ENCODE data around the gene ASS1. TPM values are rescaled to one million over a fixed set of nuclear protein-coding genes. Genes with fewer than 3 reads are reported as not detected.

The ASS1 gene
- total and polyA plus RNA-seq, 4 experiments from 2014 or later: not detected

GRCh38 chr9:130446101-130446861 is 1.5 kb downstream of the ASS1 start:
- POLR2A ChIA-PET (ENCODE audit: partially characterized antibody): no interaction called here
- no peak overlapping the region for H3K4me3 ChIP-seq (ENCODE audit: low read length in 2 of 2)
- CTCF ChIA-PET (ENCODE audit: partially characterized antibody): no interaction called here
- Mint-ChIP-seq H3K4me1 (peaks cover 0 to 6% (median 2%) of the 10 kb centered on the region in 4 donors), H3K27ac (no peak overlapping the region), H3K27me3 (peaks cover 21 to 30% of the 10 kb centered on the region in 2 donors), H3K9me3 (peaks cover 0 to 13% (median 8%) of the 10 kb centered on the region in 8 donors), H3K36me3 (peaks cover 0 to 5% of the 10 kb centered on the region in 2 donors), H3K4me3 (peak overlapping the region in 7 of 8 donors; percentile 54 to 73 (median 67))
- intact Hi-C loops (cut with micrococcal nuclease): no loop called here
- no peaks in the 10 kb centered on the region for H3K36me3 ChIP-seq (ENCODE audit: insufficient read depth, low read length)
- H3K9me3 ChIP-seq (ENCODE audit: control insufficient read depth in 1 of 2, low read length in 2 of 2): no peaks in the 10 kb centered on the region
- no peak overlapping the region for H3K27ac ChIP-seq (ENCODE audit: low read depth, low read length)
- H3K27me3 ChIP-seq (ENCODE audit: insufficient read depth, low read length): peaks cover 6% of the 10 kb centered on the region
- no peak for DNase-seq
- peaks cover 4% of the 10 kb centered on the region for H3K4me1 ChIP-seq (ENCODE audit: insufficient read depth, low read length)

GRCh38 chr9:130447193-130447816 is 2.5 kb downstream of the ASS1 start:
- DNase-seq: no peak
- Mint-ChIP-seq H3K4me1 (peaks cover 0 to 6% (median 3%) of the 10 kb centered on the region in 4 donors), H3K4me3 (no peak overlapping the region), H3K36me3 (no peaks in the 10 kb centered on the region), H3K27ac (no peak overlapping the region), H3K27me3 (peaks cover 23 to 28% of the 10 kb centered on the region in 2 donors), H3K9me3 (peaks cover 0 to 3% (median 0%) of the 10 kb centered on the region in 8 donors)
- H3K4me3 ChIP-seq (ENCODE audit: low read length in 2 of 2): no peak overlapping the region
- peaks cover 4% of the 10 kb centered on the region for H3K4me1 ChIP-seq (ENCODE audit: insufficient read depth, low read length)
- intact Hi-C loops (cut with micrococcal nuclease): no loop called here
- peaks cover 6% of the 10 kb centered on the region for H3K27me3 ChIP-seq (ENCODE audit: insufficient read depth, low read length)
- no peaks in the 10 kb centered on the region for H3K36me3 ChIP-seq (ENCODE audit: insufficient read depth, low read length)
- CTCF ChIA-PET (ENCODE audit: partially characterized antibody): interaction anchor here (0.9 kb wide), 1 partner anchor 235 kb away, joined by 3 read pairs; no protein-coding TSS in a partner anchor
- POLR2A ChIA-PET (ENCODE audit: partially characterized antibody): no interaction called here
- no peak overlapping the region for H3K27ac ChIP-seq (ENCODE audit: low read depth, low read length)
- H3K9me3 ChIP-seq (ENCODE audit: control insufficient read depth in 1 of 2, low read length in 2 of 2): no peaks in the 10 kb centered on the region

GRCh38 chr9:130448035-130448624 is 3.4 kb downstream of the ASS1 start:
- Mint-ChIP-seq H3K9me3 (no peaks in the 10 kb centered on the region), H3K36me3 (no peaks in the 10 kb centered on the region), H3K4me1 (peaks cover 0 to 6% (median 3%) of the 10 kb centered on the region in 4 donors), H3K4me3 (no peak overlapping the region), H3K27ac (no peak overlapping the region), H3K27me3 (peaks cover 23 to 32% of the 10 kb centered on the region in 2 donors)
- H3K27me3 ChIP-seq (ENCODE audit: insufficient read depth, low read length): peaks cover 6% of the 10 kb centered on the region
- intact Hi-C loops (cut with micrococcal nuclease): no loop called here
- no peak for DNase-seq
- peaks cover 4% of the 10 kb centered on the region for H3K4me1 ChIP-seq (ENCODE audit: insufficient read depth, low read length)
- no peaks in the 10 kb centered on the region for H3K9me3 ChIP-seq (ENCODE audit: control insufficient read depth in 1 of 2, low read length in 2 of 2)
- H3K27ac ChIP-seq (ENCODE audit: low read depth, low read length): no peak overlapping the region
- H3K4me3 ChIP-seq (ENCODE audit: low read length in 2 of 2): no peak overlapping the region
- CTCF ChIA-PET (ENCODE audit: partially characterized antibody): interaction anchor here (0.9 kb wide), 1 partner anchor 234 kb away, joined by 3 read pairs; no protein-coding TSS in a partner anchor
- POLR2A ChIA-PET (ENCODE audit: partially characterized antibody): no interaction called here
- no peaks in the 10 kb centered on the region for H3K36me3 ChIP-seq (ENCODE audit: insufficient read depth, low read length)

- H3K4me1 Mint-ChIP-seq: peaks cover 0 to 6% (median 3%) of the 10 kb centered on the region in 4 donors
- peaks cover 17 to 27% of the 10 kb centered on the region in 2 donors for H3K27me3 Mint-ChIP-seq
- ChIA-PET CTCF (ENCODE audit: partially characterized antibody) (interaction anchor here (0.7 to 2.2 kb wide), 2 partner anchors 12 to 127 kb away, joined by 3 to 7 read pairs; no protein-coding TSS in a partner anchor), POLR2A (ENCODE audit: partially characterized antibody) (no interaction called here)
- no peaks in the 10 kb centered on the region for H3K9me3 ChIP-seq (ENCODE audit: control insufficient read depth in 1 of 2, low read length in 2 of 2)
- no peak overlapping the region for H3K4me3 Mint-ChIP-seq
- no peaks in the 10 kb centered on the region for H3K36me3 ChIP-seq (ENCODE audit: insufficient read depth, low read length)
- intact Hi-C loops (cut with micrococcal nuclease): no loop called here
- H3K4me3 ChIP-seq (ENCODE audit: low read length in 2 of 2): no peak overlapping the region
- peaks cover 4% of the 10 kb centered on the region for H3K4me1 ChIP-seq (ENCODE audit: insufficient read depth, low read length)
- H3K27me3 ChIP-seq (ENCODE audit: insufficient read depth, low read length): peaks cover 6% of the 10 kb centered on the region
- no peak overlapping the region for H3K27ac Mint-ChIP-seq
- no peak overlapping the region for H3K27ac ChIP-seq (ENCODE audit: low read depth, low read length)
- H3K36me3 Mint-ChIP-seq: no peaks in the 10 kb centered on the region
- H3K9me3 Mint-ChIP-seq: no peaks in the 10 kb centered on the region
- no peak for DNase-seq
Observed at GRCh38 chr9:130448771-130449603, 4.2 kb downstream of the ASS1 start.

GRCh38 chr9:130450344-130451003 is 5.7 kb downstream of the ASS1 start:
- Histone ChIP-seq H3K4me3 (ENCODE audit: low read length in 2 of 2) (no peak overlapping the region), H3K4me1 (ENCODE audit: insufficient read depth, low read length) (peaks cover under 1% of the 10 kb centered on the region), H3K36me3 (ENCODE audit: insufficient read depth, low read length) (no peaks in the 10 kb centered on the region), H3K27ac (ENCODE audit: low read depth, low read length) (no peak overlapping the region), H3K27me3 (ENCODE audit: insufficient read depth, low read length) (peaks cover 3% of the 10 kb centered on the region), H3K9me3 (ENCODE audit: control insufficient read depth in 1 of 2, low read length in 2 of 2) (no peaks in the 10 kb centered on the region)
- H3K27me3 Mint-ChIP-seq: peaks cover 17 to 26% of the 10 kb centered on the region in 2 donors
- H3K27ac Mint-ChIP-seq: no peak overlapping the region
- no peak for DNase-seq
- POLR2A ChIA-PET (ENCODE audit: partially characterized antibody): no interaction called here
- H3K36me3 Mint-ChIP-seq: no peaks in the 10 kb centered on the region
- CTCF ChIA-PET (ENCODE audit: partially characterized antibody): interaction anchor here (2.2 kb wide), 1 partner anchor 11 kb away, joined by 7 read pairs; no protein-coding TSS in a partner anchor
- H3K4me3 Mint-ChIP-seq: no peak overlapping the region
- H3K9me3 Mint-ChIP-seq: no peaks in the 10 kb centered on the region
- peaks cover 0 to 6% (median 3%) of the 10 kb centered on the region in 4 donors for H3K4me1 Mint-ChIP-seq
- intact Hi-C loops (cut with micrococcal nuclease): no loop called here

- no peaks in the 10 kb centered on the region for H3K27me3 ChIP-seq (ENCODE audit: insufficient read depth, low read length)
- no peak overlapping the region for H3K4me3 ChIP-seq (ENCODE audit: low read length in 2 of 2)
- no peaks in the 10 kb centered on the region for H3K4me1 ChIP-seq (ENCODE audit: insufficient read depth, low read length)
- Mint-ChIP-seq H3K9me3 (no peaks in the 10 kb centered on the region), H3K4me3 (no peak overlapping the region), H3K27me3 (peaks cover 15 to 22% of the 10 kb centered on the region in 2 donors), H3K27ac (no peak overlapping the region), H3K4me1 (peaks cover 0 to 1% (median 1%) of the 10 kb centered on the region in 4 donors), H3K36me3 (no peaks in the 10 kb centered on the region)
- DNase-seq: no peak
- CTCF ChIA-PET (ENCODE audit: partially characterized antibody): interaction anchor here (2.2 kb wide), 1 partner anchor 10 kb away, joined by 7 read pairs; no protein-coding TSS in a partner anchor
- no peak overlapping the region for H3K27ac ChIP-seq (ENCODE audit: low read depth, low read length)
- H3K36me3 ChIP-seq (ENCODE audit: insufficient read depth, low read length): no peaks in the 10 kb centered on the region
- POLR2A ChIA-PET (ENCODE audit: partially characterized antibody): no interaction called here
- H3K9me3 ChIP-seq (ENCODE audit: control insufficient read depth in 1 of 2, low read length in 2 of 2): no peaks in the 10 kb centered on the region
- intact Hi-C loops (cut with micrococcal nuclease): no loop called here
Observed at GRCh38 chr9:130451004-130451390, 6.2 kb downstream of the ASS1 start.
